Tibial nerve (tissue), 4 donors: Measurements from ENCODE around the gene CAMK2G. TPM values are rescaled to one million over a fixed set of nuclear protein-coding genes. Genes with fewer than 3 reads are reported as not detected.

Experiments
- DNase-seq, 2 donors: peaks; one replicate each; pipeline ENCODE4 v3.0.0-alpha.2; 2019; ENCODE audit warnings: low spot score in 2 of 2
- H3K27ac ChIP-seq, 4 donors: fragments of 200-600 bp; sonication (generic) in 3 of 4; one replicate each; pipeline ENCODE4 v1.5.1; 2017 to 2019; ENCODE audit warnings: mild to moderate bottlenecking in 1 of 4
- H3K27me3 ChIP-seq, 2 donors: fragments of 200-600 bp; sonication (generic) in 1 of 2; one replicate each; pipeline versions ENCODE4 v1.5.1 to v1.6.0; 2017 to 2019
- H3K36me3 ChIP-seq, 3 donors: fragments of 200-600 bp; sonication (generic); one replicate each; pipeline ENCODE4 v1.5.1; 2018 to 2019
- H3K4me1 ChIP-seq, 4 donors: fragments of 200-600 bp; sonication (generic) in 3 of 4; one replicate each; pipeline ENCODE4 v1.5.1; 2017 to 2019
- H3K4me3 ChIP-seq, 4 donors: fragments of 200-600 bp; sonication (generic) in 3 of 4; one replicate each; pipeline ENCODE4 v1.5.1; 2017 to 2019; ENCODE audit warnings: mild to moderate bottlenecking in 1 of 4, moderate library complexity in 1 of 4
- H3K9me3 ChIP-seq, 4 donors: fragments of 200-600 bp; sonication (generic) in 3 of 4; one replicate each; pipeline ENCODE4 v1.5.1; 2017 to 2019
- EP300 ChIP-seq, 2 donors: sonication (generic); formaldehyde crosslinking; IDR thresholded peaks; one replicate each; pipeline ENCODE4 v1.6.1; 2017; ENCODE audit warnings: antibody characterized with exemption in 2 of 2, mild to moderate bottlenecking in 1 of 2
- POLR2A ChIP-seq, 2 donors: fragments of 450-650 bp; IDR thresholded peaks; one replicate each; pipeline ENCODE4 v1.6.1; 2017; ENCODE audit warnings: antibody characterized with exemption in 2 of 2, mild to moderate bottlenecking in 2 of 2, moderate library complexity in 2 of 2
- WGBS, 2 donors: methylation state at CpG; one replicate each; pipeline ENCODE4 v1.1.5; 2018; 5-methylcytosine and 5-hydroxymethylcytosine counted together
- total RNA-seq, 4 donors: library from RNA; depleted of rRNA; stranded (reverse); fragments of >200 nt; gene quantifications; one replicate each; pipeline ENCODE4 v1.1.0, GENCODE V29; 2016
- TF ChIP-seq, protein P1 (sequence below), 5 experiments: fragments of 200-600 bp in 3 of 5; fragments of 450-650 bp in 2 of 5; sonication (generic) in 3 of 5; IDR thresholded peaks; one replicate each; pipeline ENCODE4 v1.5.1; 2016 to 2019; ENCODE audit warnings: antibody characterized with exemption in 5 of 5, mild to moderate bottlenecking in 3 of 5, moderate library complexity in 2 of 5

Gene CAMK2G
- total RNA-seq, 4 donors from 2014 or later: 26.4 to 43.5 (median 35.1) TPM

DNA sequence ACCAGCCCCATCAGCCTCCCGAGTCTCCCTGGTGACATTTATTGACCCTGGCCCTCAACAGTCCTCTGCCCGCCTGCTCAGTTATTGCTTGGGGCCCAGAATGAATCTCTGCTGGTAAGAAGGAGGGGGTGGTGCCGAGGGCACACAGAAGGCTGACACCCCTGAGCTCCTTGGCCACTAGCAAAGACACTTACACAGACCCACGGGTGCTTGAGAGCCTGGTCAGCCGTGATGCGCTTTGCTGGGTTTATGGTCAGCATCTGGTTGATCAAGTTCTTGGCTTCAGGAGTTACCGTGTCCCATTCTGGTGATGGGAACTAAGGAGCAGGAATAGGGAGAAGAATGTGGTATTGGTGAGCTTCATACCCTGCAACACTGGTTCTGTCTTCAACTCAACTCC is 27.3 kb downstream of the CAMK2G start:
- no peak for TF ChIP-seq EP300 (IDR thresholded peaks at IDR 0.05)
- TF ChIP-seq, protein P1, sequence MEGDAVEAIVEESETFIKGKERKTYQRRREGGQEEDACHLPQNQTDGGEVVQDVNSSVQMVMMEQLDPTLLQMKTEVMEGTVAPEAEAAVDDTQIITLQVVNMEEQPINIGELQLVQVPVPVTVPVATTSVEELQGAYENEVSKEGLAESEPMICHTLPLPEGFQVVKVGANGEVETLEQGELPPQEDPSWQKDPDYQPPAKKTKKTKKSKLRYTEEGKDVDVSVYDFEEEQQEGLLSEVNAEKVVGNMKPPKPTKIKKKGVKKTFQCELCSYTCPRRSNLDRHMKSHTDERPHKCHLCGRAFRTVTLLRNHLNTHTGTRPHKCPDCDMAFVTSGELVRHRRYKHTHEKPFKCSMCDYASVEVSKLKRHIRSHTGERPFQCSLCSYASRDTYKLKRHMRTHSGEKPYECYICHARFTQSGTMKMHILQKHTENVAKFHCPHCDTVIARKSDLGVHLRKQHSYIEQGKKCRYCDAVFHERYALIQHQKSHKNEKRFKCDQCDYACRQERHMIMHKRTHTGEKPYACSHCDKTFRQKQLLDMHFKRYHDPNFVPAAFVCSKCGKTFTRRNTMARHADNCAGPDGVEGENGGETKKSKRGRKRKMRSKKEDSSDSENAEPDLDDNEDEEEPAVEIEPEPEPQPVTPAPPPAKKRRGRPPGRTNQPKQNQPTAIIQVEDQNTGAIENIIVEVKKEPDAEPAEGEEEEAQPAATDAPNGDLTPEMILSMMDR (IDR thresholded peaks at IDR 0.05): no peak
- TF ChIP-seq POLR2A (IDR thresholded peaks at IDR 0.05): no peak

DNA sequence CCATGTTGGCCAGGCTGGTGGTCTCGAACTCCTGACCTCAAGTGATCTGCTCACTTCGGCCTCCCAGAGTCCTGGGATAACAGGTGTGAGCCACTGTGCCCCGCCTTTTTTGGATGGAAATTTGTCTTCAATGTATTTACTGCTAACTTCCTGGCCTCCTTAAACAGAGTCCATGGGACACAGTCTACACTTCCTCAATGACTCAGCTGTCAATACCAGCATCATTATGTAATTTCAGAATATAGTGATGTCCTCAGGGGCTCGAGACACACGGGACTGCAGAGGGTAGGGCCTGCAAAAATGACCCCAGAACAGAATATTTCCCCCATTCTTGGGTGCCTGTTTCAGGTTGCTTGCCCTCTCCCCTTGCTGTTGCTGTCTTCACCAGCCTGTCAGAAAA is 31.1 kb downstream of the CAMK2G start:
- Histone ChIP-seq H3K27ac (no peak overlapping the region), H3K27me3 (no peaks in the 10 kb centered on the region), H3K4me3 (no peak overlapping the region), H3K9me3 (no peaks in the 10 kb centered on the region), H3K4me1 (no peaks in the 10 kb centered on the region), H3K36me3 (peaks cover 0 to 85% (median 13%) of the 10 kb centered on the region in 3 donors)
- TF ChIP-seq EP300 (IDR thresholded peaks at IDR 0.05): no peak
- TF ChIP-seq, protein P1 (IDR thresholded peaks at IDR 0.05): no peak
- no peak for TF ChIP-seq POLR2A (IDR thresholded peaks at IDR 0.05)
- 69 to 72% methylated on average over 5 of the region's 5 CpGs for WGBS, 2 donors
- no peak for DNase-seq

More for the DNA sequence above, 27.3 kb downstream of the CAMK2G start:
- no peaks in the 10 kb centered on the region for H3K9me3 ChIP-seq
- no peak for DNase-seq
- H3K4me3 ChIP-seq: no peak overlapping the region
- H3K27me3 ChIP-seq: no peaks in the 10 kb centered on the region
- peaks cover 1 to 58% (median 13%) of the 10 kb centered on the region in 3 donors for H3K36me3 ChIP-seq
- 87 to 95% methylated on average over 7 of the region's 7 CpGs for WGBS, 2 donors
- H3K27ac ChIP-seq: no peak overlapping the region
- H3K4me1 ChIP-seq: peaks cover 0 to 20% (median 0%) of the 10 kb centered on the region in 4 donors

DNA sequence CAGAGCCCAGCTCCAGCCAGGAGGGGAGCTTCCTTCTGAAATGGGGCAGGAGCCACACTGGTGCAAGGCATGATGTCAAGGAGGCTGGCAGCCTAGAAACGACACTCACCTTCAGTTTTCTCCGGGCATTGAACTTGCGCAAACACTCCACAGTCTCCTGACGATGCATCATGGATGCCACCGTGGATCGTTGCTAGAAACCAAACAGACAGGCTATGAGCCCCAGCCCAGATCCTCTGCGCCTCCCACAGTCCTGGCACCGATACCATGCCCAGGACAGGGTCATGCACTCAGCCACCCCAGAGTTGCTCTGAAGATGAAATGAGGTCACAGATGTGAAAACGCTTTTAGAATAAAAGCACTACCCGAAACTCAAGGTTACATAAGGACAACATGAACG is 32.0 kb downstream of the CAMK2G start:
- TF ChIP-seq, protein P1 (IDR thresholded peaks at IDR 0.05): no peak
- TF ChIP-seq EP300 (IDR thresholded peaks at IDR 0.05) (no peak), POLR2A (IDR thresholded peaks at IDR 0.05) (no peak)
- no peak for DNase-seq
- Histone ChIP-seq H3K4me3 (no peak overlapping the region), H3K27me3 (no peaks in the 10 kb centered on the region), H3K4me1 (no peaks in the 10 kb centered on the region), H3K27ac (no peak overlapping the region), H3K9me3 (no peaks in the 10 kb centered on the region), H3K36me3 (peaks cover 0 to 85% (median 8%) of the 10 kb centered on the region in 3 donors)
- WGBS, 2 donors: 86 to 87% methylated on average over 11 of the region's 11 CpGs

DNA sequence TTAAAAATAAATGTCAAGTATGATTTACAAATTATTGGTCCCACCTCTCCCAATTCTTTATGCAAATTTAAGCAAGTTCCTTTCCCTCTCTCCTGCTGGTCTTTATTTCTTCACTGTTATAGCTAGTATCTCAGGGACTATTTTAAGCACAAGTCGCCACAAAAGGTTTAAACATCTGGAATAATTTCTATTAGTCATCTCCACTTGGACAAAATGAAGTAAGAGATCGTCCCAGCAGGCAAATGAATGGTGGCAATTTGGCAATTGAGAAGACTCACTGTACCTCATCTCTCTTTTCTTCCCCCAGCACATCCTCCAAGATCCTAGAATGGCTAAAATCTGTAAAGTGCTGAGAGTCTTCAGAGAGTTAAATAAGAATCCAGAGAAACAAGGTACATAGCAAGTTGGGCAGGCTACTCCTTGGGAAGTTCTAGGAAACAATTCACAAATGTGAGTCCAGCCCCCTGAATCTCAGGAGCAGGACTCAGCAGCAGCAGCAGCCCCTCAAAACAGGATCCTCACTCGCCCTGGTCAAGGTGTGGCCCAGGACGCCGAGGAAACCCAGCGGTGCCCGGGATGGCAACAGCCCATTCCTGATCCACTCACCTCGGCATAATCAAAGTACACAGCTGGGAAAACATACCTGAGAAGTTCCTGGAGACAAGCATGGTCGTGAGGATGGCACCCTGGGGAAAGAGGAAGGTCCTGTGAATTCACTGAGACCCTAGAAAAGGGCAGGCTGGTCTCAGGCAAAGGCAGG is 32.6 kb downstream of the CAMK2G start:
- peaks cover 0 to 85% (median 2%) of the 10 kb centered on the region in 3 donors for H3K36me3 ChIP-seq
- H3K9me3 ChIP-seq: no peaks in the 10 kb centered on the region
- no peaks in the 10 kb centered on the region for H3K4me1 ChIP-seq
- WGBS, 2 donors: 80 to 82% methylated on average over 9 of the region's 9 CpGs
- TF ChIP-seq, protein P1 (IDR thresholded peaks at IDR 0.05): no peak
- TF ChIP-seq EP300 (IDR thresholded peaks at IDR 0.05): no peak
- TF ChIP-seq POLR2A (IDR thresholded peaks at IDR 0.05): no peak
- no peak for DNase-seq
- no peaks in the 10 kb centered on the region for H3K27me3 ChIP-seq
- no peak overlapping the region for H3K27ac ChIP-seq
- no peak overlapping the region for H3K4me3 ChIP-seq

DNA sequence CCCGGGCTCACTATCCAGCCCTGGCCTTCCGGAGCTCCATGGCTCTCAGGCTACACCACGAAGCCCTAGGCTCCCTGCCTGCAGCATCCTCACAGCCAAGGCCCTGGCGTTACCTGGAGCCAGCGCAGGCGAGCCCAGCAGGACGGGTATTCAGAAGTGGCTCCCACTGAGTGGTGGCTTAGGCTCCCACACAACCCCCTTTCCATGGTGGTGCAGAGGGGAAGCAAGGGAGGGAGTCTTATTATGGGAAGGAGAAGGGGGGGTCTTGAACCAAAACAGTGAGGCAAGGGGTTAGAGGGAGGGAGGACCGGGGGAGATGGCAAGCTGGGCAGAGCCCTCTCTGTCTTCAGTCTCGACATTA is 33.3 kb downstream of the CAMK2G start:
- no peak for DNase-seq
- H3K36me3 ChIP-seq: peaks cover 0 to 85% (median 7%) of the 10 kb centered on the region in 3 donors
- 69 to 73% methylated on average over 6 of the region's 9 CpGs for WGBS, 2 donors
- H3K4me3 ChIP-seq: no peak overlapping the region
- H3K9me3 ChIP-seq: no peaks in the 10 kb centered on the region
- H3K27me3 ChIP-seq: no peaks in the 10 kb centered on the region
- no peaks in the 10 kb centered on the region for H3K4me1 ChIP-seq
- H3K27ac ChIP-seq: no peak overlapping the region
- TF ChIP-seq POLR2A (IDR thresholded peaks at IDR 0.05): no peak
